ENCODE results near the gene DHX35. TPM values are rescaled to one million over a fixed set of nuclear protein-coding genes. Genes with fewer than 3 reads are reported as not detected.

Gene DHX35
- total RNA-seq, 1 experiment from 2014 or later: 28.6 TPM

DNA sequence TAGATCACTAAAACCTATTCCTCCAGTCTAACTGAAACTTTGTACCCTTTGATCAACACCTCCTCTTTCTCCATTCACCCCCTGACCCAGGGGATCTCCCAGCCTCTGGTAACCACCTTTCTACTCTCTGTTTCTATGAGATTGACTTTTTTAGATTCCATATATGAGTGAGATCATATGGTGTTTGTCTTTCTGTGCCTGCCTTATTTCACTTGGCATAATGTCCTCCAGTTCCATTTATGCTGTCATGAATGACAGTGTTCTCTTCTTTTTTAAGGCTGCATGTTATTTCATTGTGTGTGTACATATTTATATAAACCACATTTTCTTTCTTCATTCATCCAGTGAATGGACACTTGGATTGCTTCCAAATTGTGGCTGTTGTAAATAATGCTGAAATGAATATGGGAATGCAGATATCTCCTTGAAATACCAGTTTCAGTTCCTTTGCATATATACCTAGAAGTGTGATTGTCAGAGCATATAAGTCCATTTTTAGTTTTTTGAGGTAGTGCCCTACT, 57.7 kb downstream of the DHX35 start:
- DNase-seq (ENCODE audit: low read depth): no peak

- no peak for DNase-seq (ENCODE audit: low read depth)
Measured at GRCh38 chr20:39021748-39022147, 59.6 kb downstream of the DHX35 start.

- DNase-seq (ENCODE audit: low read depth): no peak
Measured at GRCh38 chr20:39025883-39026282, 63.7 kb downstream of the DHX35 start.

- DNase-seq (ENCODE audit: low read depth): no peak
Measured at GRCh38 chr20:39029364-39029763, 67.2 kb downstream of the DHX35 start.

- DNase-seq (ENCODE audit: low read depth): no peak
Measured at GRCh38 chr20:39032997-39033396, 70.9 kb downstream of the DHX35 start.

DNA sequence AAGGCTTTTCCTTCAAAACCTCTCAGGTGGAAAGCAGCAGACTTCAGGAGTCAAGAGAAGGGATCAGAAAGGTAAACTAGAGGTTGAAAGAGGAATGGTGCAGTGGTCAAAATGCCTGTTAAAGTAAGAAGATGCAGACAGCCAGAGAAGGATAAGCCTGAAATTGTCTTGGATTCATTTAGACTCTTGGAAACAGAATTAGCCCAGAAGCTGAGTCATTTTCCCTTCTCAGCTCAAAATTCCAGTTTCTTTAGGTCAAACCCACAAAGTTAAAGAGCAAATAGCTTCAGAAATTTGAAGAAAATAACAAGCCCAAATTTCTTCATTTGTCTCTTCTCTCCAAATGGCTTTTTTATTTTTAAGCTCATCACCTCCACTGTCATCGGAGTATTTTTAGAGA, 73.9 kb downstream of the DHX35 start:
- no peak for DNase-seq (ENCODE audit: low read depth)

DNA sequence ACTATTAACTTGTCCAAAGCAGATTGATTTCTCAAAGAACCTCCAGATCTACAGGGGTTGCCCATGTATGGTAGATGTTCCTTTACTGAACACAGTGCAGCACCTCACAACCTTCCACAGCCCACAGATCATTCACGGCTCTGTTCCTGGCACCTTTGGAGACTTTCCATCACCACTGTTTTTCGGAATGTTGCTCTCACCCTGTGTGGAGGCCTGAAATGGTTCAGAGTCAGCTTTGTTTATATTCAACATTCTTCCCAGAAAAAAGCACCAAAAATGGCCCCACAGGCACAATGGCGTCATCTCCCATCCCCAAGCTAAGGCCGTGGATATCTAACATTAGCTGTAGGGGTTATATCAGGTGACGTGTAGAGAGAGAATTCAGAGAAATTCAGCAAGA, 74.7 kb downstream of the DHX35 start:
- DNase-seq (ENCODE audit: low read depth): no peak

- DNase-seq (ENCODE audit: low read depth): no peak
Measured at GRCh38 chr20:39038047-39038446, 75.9 kb downstream of the DHX35 start.

DNA sequence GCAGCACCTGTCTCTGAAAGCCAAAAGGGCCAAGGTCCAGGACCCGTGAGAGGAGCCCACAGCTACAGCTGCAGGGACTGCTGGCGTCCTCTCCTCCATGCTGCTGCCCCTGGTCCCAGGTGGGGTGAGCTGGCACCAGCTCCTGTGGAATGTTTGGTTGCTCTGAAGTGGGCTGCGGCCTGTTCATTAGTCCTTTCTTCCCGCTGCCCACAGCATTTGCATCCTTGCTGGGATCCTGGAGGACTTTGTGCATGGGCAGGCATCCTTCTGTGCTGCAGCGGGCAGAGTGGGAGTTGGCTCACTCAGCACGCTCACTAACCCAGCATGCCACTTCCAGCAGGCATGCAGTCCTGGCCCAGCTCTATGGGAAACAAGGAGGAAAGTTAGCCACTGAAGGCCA, 76.4 kb downstream of the DHX35 start:
- DNase-seq (ENCODE audit: low read depth): no peak

DNA sequence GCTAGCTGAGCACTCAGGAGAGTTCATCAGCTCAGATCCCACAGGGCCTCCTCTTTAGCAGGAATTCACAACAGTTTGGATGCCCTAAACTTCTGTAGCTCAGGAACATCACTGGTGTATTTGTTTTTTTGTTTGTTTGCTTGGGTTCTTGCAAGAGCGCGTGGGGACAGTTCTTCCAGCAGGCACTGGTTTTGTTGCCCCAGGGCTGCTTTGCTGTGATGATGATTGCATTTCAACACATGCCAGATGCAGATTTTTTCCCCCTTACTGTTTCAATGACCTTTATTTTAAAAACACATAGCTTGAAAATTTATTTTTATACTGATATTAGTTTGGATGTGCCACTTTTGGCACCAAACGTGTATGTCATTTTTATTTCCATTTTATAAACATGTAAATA, 77.1 kb downstream of the DHX35 start:
- no peak for DNase-seq (ENCODE audit: low read depth)

- no peak for DNase-seq (ENCODE audit: low read depth)
Measured at GRCh38 chr20:39040116-39040515, 78.0 kb downstream of the DHX35 start.

DNA sequence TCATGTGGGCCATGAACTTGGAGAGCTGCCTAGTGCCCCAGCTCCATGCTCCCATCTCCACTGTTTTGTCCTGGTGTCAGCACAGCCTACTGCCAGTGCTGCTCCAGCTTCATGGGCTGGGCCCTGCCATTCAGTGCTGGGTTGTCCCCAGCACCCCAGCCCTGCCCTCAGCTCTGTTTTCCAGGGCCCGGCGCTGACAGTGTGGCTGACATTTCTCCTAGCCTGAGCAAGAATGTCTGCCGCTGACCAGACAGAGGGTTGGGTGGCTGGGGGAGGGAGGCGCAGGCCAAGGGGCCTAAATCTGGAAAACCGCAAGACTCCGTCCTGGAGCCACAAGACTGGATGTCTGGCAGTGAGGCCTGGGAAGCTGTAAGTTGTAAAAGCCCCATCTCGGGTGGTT, 78.9 kb downstream of the DHX35 start:
- DNase-seq (ENCODE audit: low read depth): no peak

- DNase-seq (ENCODE audit: low read depth): peak; percentile 79
Measured at GRCh38 chr20:39042279-39043150, 80.4 kb downstream of the DHX35 start.

DNA sequence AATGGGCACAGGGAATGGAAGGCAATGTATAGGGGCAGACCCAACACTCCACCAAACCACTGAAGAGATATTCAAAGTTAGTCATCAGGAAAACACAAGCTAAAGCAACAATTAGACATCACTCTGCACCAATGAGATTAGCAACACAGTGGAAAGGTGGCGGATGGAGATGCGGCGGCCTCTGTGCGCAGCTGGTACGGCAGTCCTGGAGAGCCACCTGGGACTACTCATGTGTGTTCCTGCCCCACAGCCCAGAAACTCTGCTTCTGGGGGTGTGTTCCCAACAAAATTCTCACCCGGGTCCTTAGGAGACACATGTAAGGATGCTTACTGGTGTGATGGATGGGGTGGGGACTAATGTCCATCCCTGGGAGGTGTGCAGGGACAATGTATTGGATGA, 82.4 kb downstream of the DHX35 start:
- no peak for DNase-seq (ENCODE audit: low read depth)

DNA sequence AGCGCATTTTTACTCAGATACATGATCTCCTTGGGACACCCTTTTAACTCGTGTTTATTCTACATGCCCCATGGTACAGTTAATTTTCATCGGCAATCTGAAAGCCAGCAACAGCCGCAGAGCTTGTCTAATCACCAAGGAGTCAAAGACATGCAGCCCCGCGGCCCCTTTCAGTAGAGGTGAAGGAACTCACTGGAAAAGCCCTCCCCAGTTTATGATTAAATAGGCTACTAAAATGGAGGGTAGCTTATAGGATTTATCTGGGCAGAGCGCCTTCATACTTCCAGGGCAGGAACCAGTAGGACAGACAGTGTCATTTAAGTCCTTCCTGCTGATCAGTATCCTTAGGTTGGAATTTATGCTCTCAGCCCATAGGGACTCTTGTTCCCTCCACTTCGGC, 83.5 kb downstream of the DHX35 start:
- DNase-seq (ENCODE audit: low read depth): no peak

GRCh38 chr20:39047417-39047985, 85.4 kb downstream of the DHX35 start:
- no peak for DNase-seq (ENCODE audit: low read depth)

GRCh38 chr20:39048000-39048696, 86.0 kb downstream of the DHX35 start:
- DNase-seq (ENCODE audit: low read depth): peak; percentile 80

- DNase-seq (ENCODE audit: low read depth): no peak
Measured at GRCh38 chr20:39049148-39049547, 87.0 kb downstream of the DHX35 start.

GRCh38 chr20:39049684-39050554, 87.8 kb downstream of the DHX35 start:
- DNase-seq (ENCODE audit: low read depth): peak; percentile 71

GRCh38 chr20:39050555-39050902, 88.4 kb downstream of the DHX35 start:
- no peak for DNase-seq (ENCODE audit: low read depth)

GRCh38 chr20:39052676-39053075, 90.5 kb downstream of the DHX35 start:
- DNase-seq (ENCODE audit: low read depth): no peak

DNA sequence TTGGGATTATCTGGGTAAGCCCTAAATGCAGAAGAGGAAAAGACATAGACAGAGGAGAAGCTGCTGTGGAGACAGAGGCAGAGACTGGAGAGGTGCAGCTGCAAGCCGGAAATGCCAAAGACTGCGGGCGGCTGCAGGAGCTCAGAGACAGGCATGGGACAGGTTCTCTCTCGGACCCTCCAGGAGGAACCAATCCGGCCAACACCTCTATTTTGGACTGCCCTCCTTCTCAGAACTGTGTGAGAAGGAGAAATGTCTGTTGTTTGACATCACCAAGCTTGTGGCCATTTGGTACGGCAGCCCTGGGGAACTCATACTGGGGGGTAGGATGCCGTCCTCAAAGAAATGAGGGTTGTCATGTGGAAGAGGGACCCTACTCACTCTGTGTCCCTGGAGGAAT, 95.0 kb downstream of the DHX35 start:
- no peak for DNase-seq (ENCODE audit: low read depth)

All from M059J (cell line).